ENCODE results near the gene PKNOX2. TPM values are rescaled to one million over a fixed set of nuclear protein-coding genes. Genes with fewer than 3 reads are reported as not detected.

Gene PKNOX2
- total and polyA plus RNA-seq, 2 of the 8 experiments (the other 6 are each of a cell fraction or from before 2014, with no cell fraction given): 2.0 TPM

DNA sequence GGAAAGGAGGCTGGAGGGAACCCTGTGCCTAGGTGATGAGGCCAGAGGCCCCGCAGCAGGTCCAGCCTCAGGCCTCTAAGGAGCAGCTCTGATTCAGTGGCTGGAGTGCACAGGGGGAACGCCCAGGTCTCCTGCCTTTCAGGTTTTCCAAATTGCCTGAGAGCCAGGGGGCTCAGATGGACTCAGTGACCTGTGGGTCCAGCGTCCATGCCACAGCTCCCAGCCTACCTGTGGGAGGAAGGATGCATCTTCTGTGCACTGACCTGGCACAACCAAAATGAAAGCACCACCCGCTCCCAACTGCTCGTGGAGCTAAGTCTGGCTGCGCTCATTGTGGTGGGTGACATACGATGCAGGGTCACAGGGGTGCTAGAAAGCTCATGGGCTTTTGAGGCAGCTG, 248.7 kb downstream of the PKNOX2 start:
- no peak overlapping the region; the same call in 1 of the 2 replicates for H2BK20ac ChIP-seq (ENCODE audit: low read length)
- H4K8ac ChIP-seq (ENCODE audit: extremely low read depth, insufficient read depth, low read length): no peak overlapping the region
- FAIRE-seq: no peak
- no peak overlapping the region for H2BK5ac ChIP-seq (ENCODE audit: low read depth, low read length)
- no peak overlapping the region for H3K56ac ChIP-seq (replicated peaks; ENCODE audit: insufficient read length, low read depth, low read length)
- POLR2A ChIA-PET (ENCODE audit: partially characterized antibody): interaction anchor here (1.2 kb wide), 1 partner anchor 13 kb away, joined by 3 read pairs; no protein-coding TSS in a partner anchor
- no peaks in the 10 kb centered on the region for H3K9me3 ChIP-seq (ENCODE audit: insufficient read depth in 2 of 2, low read depth in 1 of 2, low read length in 1 of 2)
- H3K79me1 ChIP-seq (ENCODE audit: low read depth, low read length): no peaks in the 10 kb centered on the region
- H3K23ac ChIP-seq (ENCODE audit: insufficient read length): no peak overlapping the region
- no peak overlapping the region for H3K14ac ChIP-seq (ENCODE audit: insufficient read length)
- no peaks in the 10 kb centered on the region for H3K27me3 ChIP-seq (replicated peaks in 1 of 4; ENCODE audit: control insufficient read depth in 3 of 4, extremely low read depth in 1 of 4, insufficient read depth in 3 of 4, low read length in 3 of 4)
- no peaks in the 10 kb centered on the region for H3K79me2 ChIP-seq (ENCODE audit: control insufficient read depth in 1 of 2, insufficient read depth in 2 of 2, low read length in 2 of 2)
- DNase-seq (ENCODE audit: low read depth in 1 of 2, low spot score in 2 of 2): no peak
- no peak overlapping the region for H2BK12ac ChIP-seq (ENCODE audit: low read depth, low read length)
- no peak overlapping the region for H3K4me3 ChIP-seq (ENCODE audit: extremely low read depth in 1 of 4, insufficient read depth in 2 of 4, low read depth in 3 of 4, low read length in 4 of 4)
- no peak overlapping the region for H2BK15ac ChIP-seq (ENCODE audit: low read length)
- no peak overlapping the region for H2AK5ac ChIP-seq (ENCODE audit: low read depth, low read length)
- no peak overlapping the region for H3K9ac ChIP-seq (replicated peaks in 1 of 4; ENCODE audit: extremely low read depth in 1 of 4, low read depth in 3 of 4, low read length in 3 of 4)
- H3K4me1 ChIP-seq (replicated peaks in 1 of 4; ENCODE audit: control insufficient read depth in 3 of 4, insufficient read depth in 4 of 4, low read length in 3 of 4): peaks cover 0 to 8% (median 3%) of the 10 kb centered on the region in 4 experiments; a peak in 3 of 7 replicates
- H4K20me1 ChIP-seq (replicated peaks in 1 of 2; ENCODE audit: control insufficient read depth in 1 of 2, insufficient read depth in 2 of 2, low read length in 2 of 2): no peaks in the 10 kb centered on the region
- CTCF ChIA-PET (ENCODE audit: partially characterized antibody): interaction anchor here (1.0 to 4.2 kb wide), 5 partner anchors 50 to 322 kb away, joined by 3 to 15 read pairs (median 3); no protein-coding TSS in a partner anchor
- H4K91ac ChIP-seq (replicated peaks; ENCODE audit: insufficient read length, low read length): no peak overlapping the region
- H4K5ac ChIP-seq (ENCODE audit: insufficient read length, low read depth, low read length): no peak overlapping the region
- no peaks in the 10 kb centered on the region for H3K36me3 ChIP-seq (ENCODE audit: control insufficient read depth in 2 of 4, insufficient read depth in 4 of 4, low read length in 3 of 4)
- H2BK120ac ChIP-seq (replicated peaks; ENCODE audit: low read depth, low read length): no peak overlapping the region
- TF ChIP-seq KDM1A (IDR thresholded peaks at IDR 0.05; ENCODE audit: borderline replicate concordance, low read length): no peak
- TF ChIP-seq CTBP2 (IDR thresholded peaks at IDR 0.05; ENCODE audit: borderline replicate concordance, insufficient read depth, insufficient read length, low read length): no peak
- no peak for TF ChIP-seq ASH2L (IDR thresholded peaks at IDR 0.05; ENCODE audit: low read length)
- no peak for TF ChIP-seq SP1 (IDR thresholded peaks at IDR 0.05; ENCODE audit: low read depth, low read length)
- TF ChIP-seq PHF8 (conservative IDR thresholded peaks at IDR 0.05; ENCODE audit: low read depth, low read length): no peak
- TF ChIP-seq, protein P1, sequence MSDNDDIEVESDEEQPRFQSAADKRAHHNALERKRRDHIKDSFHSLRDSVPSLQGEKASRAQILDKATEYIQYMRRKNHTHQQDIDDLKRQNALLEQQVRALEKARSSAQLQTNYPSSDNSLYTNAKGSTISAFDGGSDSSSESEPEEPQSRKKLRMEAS (IDR thresholded peaks at IDR 0.05): no peak
- TF ChIP-seq POU5F1 (IDR thresholded peaks at IDR 0.05; ENCODE audit: low read depth, low read length): no peak
- TF ChIP-seq SP2 (IDR thresholded peaks at IDR 0.05; ENCODE audit: low read length): no peak
- no peak for TF ChIP-seq TEAD4 (IDR thresholded peaks at IDR 0.05; ENCODE audit: low read depth, low read length)
- H3K27ac ChIP-seq (ENCODE audit: low read depth, low read length): no peak overlapping the region
- WGBS, 2 experiments (ENCODE audit: extremely low coverage in 1 of 2, insufficient coverage in 1 of 2, insufficient read length in 1 of 2, insufficient replicate concordance in 2 of 2, low coverage in 1 of 2, low lambda C conversion rate in 2 of 2, missing lambda C conversion rate in 1 of 2): 97% methylated on average over 7 of the region's 7 CpGs; no CpG with 5 or more reads in 1 of the 2 experiments
- H3K18ac ChIP-seq (ENCODE audit: extremely low read depth, low read length): no peak overlapping the region
- no peak overlapping the region for H3K4me2 ChIP-seq (ENCODE audit: insufficient read depth in 1 of 2, low read depth in 2 of 2, low read length in 2 of 2)
- no peak overlapping the region for H3K4ac ChIP-seq (replicated peaks; ENCODE audit: insufficient read length, low read depth, low read length)
- no peak overlapping the region for H2AFZ ChIP-seq (ENCODE audit: low read length)
- H3K23me2 ChIP-seq (ENCODE audit: low read depth, low read length): no peaks in the 10 kb centered on the region

Measured in H1 (cell line).